Measurements from ENCODE around the gene KLF6. TPM values are rescaled to one million over a fixed set of nuclear protein-coding genes. Genes with fewer than 3 reads are reported as not detected.

Gene KLF6
- total RNA-seq, 1 donor from 2014 or later: 88.6 TPM

- TF ChIP-seq CTCF (IDR thresholded peaks at IDR 0.05; ENCODE audit: partially characterized antibody, unreplicated experiment): no peak
- peaks cover 9% of the 10 kb centered on the region for H3K4me1 Mint-ChIP-seq (ENCODE audit: low read depth, unreplicated experiment)
- peaks cover 2% of the 10 kb centered on the region for H3K9me3 Mint-ChIP-seq (ENCODE audit: unreplicated experiment)
- no peak for DNase-seq
- H3K36me3 Mint-ChIP-seq (ENCODE audit: unreplicated experiment): no peaks in the 10 kb centered on the region
- H3K27me3 Mint-ChIP-seq (ENCODE audit: unreplicated experiment): peaks cover 4% of the 10 kb centered on the region
- no peak overlapping the region for H3K4me3 Mint-ChIP-seq (ENCODE audit: unreplicated experiment)
- H3K27ac Mint-ChIP-seq (ENCODE audit: unreplicated experiment): no peak overlapping the region
Observed at GRCh38 chr10:3812141-3812540, 27.1 kb upstream of the KLF6 start.

- peaks cover 11% of the 10 kb centered on the region for H3K4me1 Mint-ChIP-seq (ENCODE audit: low read depth, unreplicated experiment)
- H3K36me3 Mint-ChIP-seq (ENCODE audit: unreplicated experiment): no peaks in the 10 kb centered on the region
- peaks cover 2% of the 10 kb centered on the region for H3K9me3 Mint-ChIP-seq (ENCODE audit: unreplicated experiment)
- H3K27ac Mint-ChIP-seq (ENCODE audit: unreplicated experiment): no peak overlapping the region
- no peak overlapping the region for H3K4me3 Mint-ChIP-seq (ENCODE audit: unreplicated experiment)
- no peak for DNase-seq
- TF ChIP-seq CTCF (IDR thresholded peaks at IDR 0.05; ENCODE audit: partially characterized antibody, unreplicated experiment): no peak
- H3K27me3 Mint-ChIP-seq (ENCODE audit: unreplicated experiment): peaks cover 4% of the 10 kb centered on the region
Observed at GRCh38 chr10:3811291-3811870, 26.4 kb upstream of the KLF6 start.

- no peak for DNase-seq
- Mint-ChIP-seq H3K4me1 (ENCODE audit: low read depth, unreplicated experiment) (peaks cover 30% of the 10 kb centered on the region), H3K9me3 (ENCODE audit: unreplicated experiment) (peaks cover 3% of the 10 kb centered on the region), H3K27me3 (ENCODE audit: unreplicated experiment) (peaks cover 4% of the 10 kb centered on the region), H3K36me3 (ENCODE audit: unreplicated experiment) (no peaks in the 10 kb centered on the region), H3K27ac (ENCODE audit: unreplicated experiment) (peak overlapping the region; percentile 35), H3K4me3 (ENCODE audit: unreplicated experiment) (no peak overlapping the region)
- TF ChIP-seq CTCF (IDR thresholded peaks at IDR 0.05; ENCODE audit: partially characterized antibody, unreplicated experiment): no peak
Observed at GRCh38 chr10:3808689-3809199, 23.7 kb upstream of the KLF6 start.

- peaks cover 3% of the 10 kb centered on the region for H3K9me3 Mint-ChIP-seq (ENCODE audit: unreplicated experiment)
- peaks cover 34% of the 10 kb centered on the region for H3K4me1 Mint-ChIP-seq (ENCODE audit: low read depth, unreplicated experiment)
- H3K27me3 Mint-ChIP-seq (ENCODE audit: unreplicated experiment): peaks cover 4% of the 10 kb centered on the region
- no peaks in the 10 kb centered on the region for H3K36me3 Mint-ChIP-seq (ENCODE audit: unreplicated experiment)
- no peak for TF ChIP-seq CTCF (IDR thresholded peaks at IDR 0.05; ENCODE audit: partially characterized antibody, unreplicated experiment)
- H3K27ac Mint-ChIP-seq (ENCODE audit: unreplicated experiment): no peak overlapping the region
- H3K4me3 Mint-ChIP-seq (ENCODE audit: unreplicated experiment): no peak overlapping the region
- no peak for DNase-seq
Observed at GRCh38 chr10:3807928-3808496, 23.0 kb upstream of the KLF6 start.

- peaks cover 4% of the 10 kb centered on the region for H3K27me3 Mint-ChIP-seq (ENCODE audit: unreplicated experiment)
- TF ChIP-seq CTCF (IDR thresholded peaks at IDR 0.05; ENCODE audit: partially characterized antibody, unreplicated experiment): no peak
- H3K4me1 Mint-ChIP-seq (ENCODE audit: low read depth, unreplicated experiment): peaks cover 34% of the 10 kb centered on the region
- H3K36me3 Mint-ChIP-seq (ENCODE audit: unreplicated experiment): no peaks in the 10 kb centered on the region
- H3K27ac Mint-ChIP-seq (ENCODE audit: unreplicated experiment): peak overlapping the region; percentile 6
- H3K4me3 Mint-ChIP-seq (ENCODE audit: unreplicated experiment): no peak overlapping the region
- peaks cover 3% of the 10 kb centered on the region for H3K9me3 Mint-ChIP-seq (ENCODE audit: unreplicated experiment)
- no peak for DNase-seq
Observed at GRCh38 chr10:3807211-3807927, 22.4 kb upstream of the KLF6 start.

Measured in glutamatergic neuron (in vitro differentiated cells).